A549 (cell line): ENCODE data around the gene BCL2. TPM values are rescaled to one million over a fixed set of nuclear protein-coding genes. Genes with fewer than 3 reads are reported as not detected.

Experiments used
- ATAC-seq, 2 experiments: fragments of 200-7000 bp in 1 of 2; fragments of >200 bp in 1 of 2; cut with Nextera tagmentation in 1 of 2; cut with Tn5 transposase in 1 of 2; 3 replicates each; pipeline versions ENCODE4 v1.8.0 to v1.9.1; 2018 to 2020; ENCODE audit warnings: mild to moderate bottlenecking in 1 of 2, moderate library complexity in 1 of 2
- CTCF ChIA-PET: fragments of 300-600 bp; sonication (Branson Sonifier 250); formaldehyde crosslinking; extraction: SDS; loops from one replicate; lab custom pipeline; 2021; ENCODE audit warnings: antibody characterized with exemption, inconsistent platforms; lab: Yijun Ruan, JAX
- POLR2A ChIA-PET: fragments of 350-600 bp; formaldehyde crosslinking; extraction: SDS; loops from one replicate; lab custom pipeline; 2021; ENCODE audit warnings: antibody characterized with exemption, inconsistent platforms; lab: Yijun Ruan, JAX
- DNase-seq, 2 experiments: peaks; one replicate each; pipeline versions ENCODE4 v3.0.0 to v3.0.0-alpha.2; 2011 to 2016; ENCODE audit warnings: low read depth in 1 of 2, low spot score in 1 of 2
- FAIRE-seq: peaks from 2 replicates; lab custom pipeline; 2011; peaks lifted over from hg19 to GRCh38; lab: Jason Lieb, UNC
- H3K27ac ChIP-seq, 2 experiments: fragments of >200 bp; sonication (Bioruptor Twin); formaldehyde crosslinking; 3 replicates each; pipeline ENCODE4 v1.5.1; 2016 to 2017
- H3K4me1 ChIP-seq: fragments of >200 bp; sonication (Bioruptor Twin); formaldehyde crosslinking; 3 replicates; pipeline ENCODE4 v1.6.1; 2016
- H3K4me2 ChIP-seq: fragments of >200 bp; sonication (Bioruptor Twin); formaldehyde crosslinking; 3 replicates; pipeline ENCODE4 v1.6.1; 2016
- H3K4me3 ChIP-seq: fragments of >200 bp; sonication (Bioruptor Twin); formaldehyde crosslinking; 3 replicates; pipeline ENCODE4 v1.5.1; 2016
- H3K9me3 ChIP-seq: fragments of >200 bp; sonication (Bioruptor Twin); formaldehyde crosslinking; 3 replicates; pipeline ENCODE4 v1.6.1; 2016
- BHLHE40 ChIP-seq: IDR thresholded peaks from 2 replicates; pipeline ENCODE4 v1.6.1; 2012; ENCODE audit warnings: low read depth, low read length, inconsistent platforms
- CBX2 ChIP-seq: fragments of 200-600 bp; sonication (generic); IDR thresholded peaks from 2 replicates; pipeline ENCODE4 v1.6.1; 2016; ENCODE audit warnings: low read depth, mild to moderate bottlenecking, borderline replicate concordance
- CEBPB ChIP-seq, 2 experiments: fragments of >200 bp in 1 of 2; sonication (Bioruptor Twin) in 1 of 2; formaldehyde crosslinking in 1 of 2; IDR thresholded peaks; 2 replicates each; pipeline ENCODE4 v1.6.1; 2012 to 2016
- HDAC2 ChIP-seq: fragments of 200-600 bp; sonication (generic); IDR thresholded peaks from 2 replicates; pipeline ENCODE4 v1.6.1; 2016
- HOXB5 ChIP-seq: fragments of 250-450 bp; sonication (Bioruptor Pico); IDR thresholded peaks from 2 replicates; pipeline ENCODE4 v1.5.0; 2020; ENCODE audit warnings: mild to moderate bottlenecking, moderate library complexity
- JUNB ChIP-seq: fragments of >200 bp; sonication (Bioruptor Twin); formaldehyde crosslinking; IDR thresholded peaks from 2 replicates; pipeline ENCODE4 v1.6.1; 2016
- KDM5A ChIP-seq: fragments of 200-600 bp; sonication (generic); IDR thresholded peaks from 2 replicates; pipeline ENCODE4 v1.6.1; 2016; ENCODE audit warnings: antibody characterized with exemption, mild to moderate bottlenecking
- NFE2L2 ChIP-seq: fragments of 150-350 bp; conservative IDR thresholded peaks from 2 replicates; pipeline ENCODE4 v1.6.1; 2014; ENCODE audit warnings: low read length
- PHF8 ChIP-seq: fragments of 200-600 bp; sonication (generic); IDR thresholded peaks from 2 replicates; pipeline ENCODE4 v1.6.1; 2016; ENCODE audit warnings: low read depth, mild to moderate bottlenecking, antibody characterized with exemption, moderate library complexity, borderline replicate concordance
- POLR2A ChIP-seq: IDR thresholded peaks from 2 replicates; pipeline ENCODE4 v1.6.1; 2012; ENCODE audit warnings: mild to moderate bottlenecking, low read length
- POLR2AphosphoS2 ChIP-seq: conservative IDR thresholded peaks from 2 replicates; pipeline ENCODE4 v1.6.1; 2012; ENCODE audit warnings: low read length, improper control_type of control experiment, inconsistent platforms
- RNF2 ChIP-seq: fragments of 200-600 bp; sonication (generic); IDR thresholded peaks from 2 replicates; pipeline ENCODE4 v1.6.1; 2016; ENCODE audit warnings: low read depth, mild to moderate bottlenecking, antibody characterized with exemption, moderate library complexity, borderline replicate concordance
- SMC3 ChIP-seq: fragments of >200 bp; sonication (Bioruptor Twin); formaldehyde crosslinking; IDR thresholded peaks from 3 replicates; pipeline ENCODE4 v1.6.1; 2018; ENCODE audit warnings: inconsistent platforms
- ZFP36 ChIP-seq: fragments of 450-650 bp; IDR thresholded peaks from 2 replicates; pipeline ENCODE4 v1.6.1; 2014; ENCODE audit warnings: borderline replicate concordance; ENCODE audit not compliant: partially characterized antibody
- ZSCAN20 ChIP-seq: fragments of 250-450 bp; sonication (Bioruptor Pico); IDR thresholded peaks from 2 replicates; pipeline ENCODE4 v1.8.0; 2022; ENCODE audit warnings: mild to moderate bottlenecking, moderate library complexity
- WGBS: methylation state at CpG from one replicate; pipeline ENCODE4 v1.1.6; 2017; ENCODE audit errors: missing lambda C conversion rate; 5-methylcytosine and 5-hydroxymethylcytosine counted together
- polyA plus RNA-seq, 4 experiments: library from polyadenylated mRNA; depleted of rRNA in 3 of 4; stranded (reverse); fragments of >200 nt; fragmentation: RNase III in 1 of 4; extraction: RNeasy Plus Mini Kit Qiagen cat#74134 plus additional on column Dnase treatment in 1 of 4; gene quantifications; 2 replicates in 3 of 4; 3 replicates in 1 of 4; pipeline ENCODE4 v1.2.3, GENCODE V29; 2011 to 2017
- TF ChIP-seq, protein P1 (sequence below): fragments of >200 bp; sonication (Bioruptor Twin); formaldehyde crosslinking; IDR thresholded peaks from 3 replicates; pipeline ENCODE4 v1.5.1; 2016
- TF ChIP-seq, protein P2 (sequence below): fragments of 450-650 bp; IDR thresholded peaks from 2 replicates; pipeline ENCODE4 v1.6.1; 2014; ENCODE audit warnings: antibody characterized with exemption
- TF ChIP-seq, protein P3 (sequence below): fragments of >200 bp; sonication (Bioruptor Twin); formaldehyde crosslinking; IDR thresholded peaks from 2 replicates; pipeline ENCODE4 v1.6.1; 2016
- TF ChIP-seq, protein P4 (sequence below): IDR thresholded peaks from 2 replicates; pipeline ENCODE4 v1.6.1; 2012
- TF ChIP-seq, protein P5 (sequence below): fragments of >200 bp; sonication (Bioruptor Twin); formaldehyde crosslinking; IDR thresholded peaks from 3 replicates; pipeline ENCODE4 v1.6.1; 2016

BCL2 gene
- polyA plus RNA-seq, 2 of the 4 experiments (the other 2 are of a cell fraction) = 0.50 to 0.61 TPM

DNA sequence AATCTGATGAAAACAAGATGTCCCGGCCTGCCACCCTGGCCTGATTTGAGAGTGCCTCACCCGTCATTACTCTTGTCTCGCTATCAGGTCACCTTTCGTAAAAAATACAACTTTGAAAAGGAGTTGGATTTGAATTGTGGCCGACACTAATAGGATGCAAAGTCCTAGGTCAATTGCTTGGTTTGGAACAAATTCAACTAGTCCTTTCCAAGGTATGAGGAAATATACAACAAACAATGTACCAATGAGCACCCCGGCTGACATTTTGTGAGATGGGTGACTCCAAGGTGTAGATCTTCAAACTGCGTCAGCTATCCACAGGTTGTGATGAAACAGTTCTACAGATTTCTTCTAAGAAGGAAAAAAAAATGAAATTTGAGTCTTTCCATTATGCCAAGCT, 77.8 kb downstream of the BCL2 start:
- no peak for TF ChIP-seq PHF8
- 72% methylated on average over 7 of the region's 7 CpGs for WGBS
- FAIRE-seq (no peak), DNase-seq (no peak), ATAC-seq (no peak)
- Histone ChIP-seq H3K4me2 (no peak overlapping the region), H3K4me3 (no peak overlapping the region), H3K4me1 (peaks cover 18% of the 10 kb centered on the region), H3K27ac (no peak overlapping the region), H3K9me3 (no peaks in the 10 kb centered on the region)
- CTCF ChIA-PET = no interaction called here
- POLR2A ChIA-PET = no interaction called here

DNA sequence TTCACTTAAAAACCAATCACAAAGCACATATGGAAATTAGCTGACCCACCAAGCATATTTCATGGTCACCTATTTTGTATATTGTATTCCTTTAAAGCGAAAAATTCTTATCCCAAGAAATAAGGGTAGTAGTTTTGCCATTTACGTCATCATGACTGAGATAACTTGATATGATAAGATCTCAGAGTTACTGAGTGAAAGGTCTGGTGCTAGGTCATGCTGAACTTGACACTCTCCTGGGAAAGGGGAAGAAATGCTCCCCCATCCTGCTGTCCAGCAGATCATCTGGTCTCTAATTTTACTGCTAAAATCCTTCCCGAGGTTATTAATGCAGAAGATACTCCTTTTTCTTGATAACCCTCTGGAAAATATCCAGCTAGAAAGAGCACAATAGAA, 78.3 kb downstream of the BCL2 start:
- CTCF ChIA-PET = no interaction called here
- ATAC-seq (no peak), DNase-seq (peak in 1 of 2 experiments; percentile 9), FAIRE-seq (no peak)
- TF ChIP-seq NFE2L2 = no peak
- TF ChIP-seq HDAC2 = no peak
- TF ChIP-seq HOXB5 (CRISPR knock-in tag) = no peak
- no peak for TF ChIP-seq CEBPB (IDR thresholded peaks at IDR 0.05)
- TF ChIP-seq KDM5A = no peak
- TF ChIP-seq ZFP36 = no peak
- TF ChIP-seq SMC3 = no peak
- TF ChIP-seq, protein P1, sequence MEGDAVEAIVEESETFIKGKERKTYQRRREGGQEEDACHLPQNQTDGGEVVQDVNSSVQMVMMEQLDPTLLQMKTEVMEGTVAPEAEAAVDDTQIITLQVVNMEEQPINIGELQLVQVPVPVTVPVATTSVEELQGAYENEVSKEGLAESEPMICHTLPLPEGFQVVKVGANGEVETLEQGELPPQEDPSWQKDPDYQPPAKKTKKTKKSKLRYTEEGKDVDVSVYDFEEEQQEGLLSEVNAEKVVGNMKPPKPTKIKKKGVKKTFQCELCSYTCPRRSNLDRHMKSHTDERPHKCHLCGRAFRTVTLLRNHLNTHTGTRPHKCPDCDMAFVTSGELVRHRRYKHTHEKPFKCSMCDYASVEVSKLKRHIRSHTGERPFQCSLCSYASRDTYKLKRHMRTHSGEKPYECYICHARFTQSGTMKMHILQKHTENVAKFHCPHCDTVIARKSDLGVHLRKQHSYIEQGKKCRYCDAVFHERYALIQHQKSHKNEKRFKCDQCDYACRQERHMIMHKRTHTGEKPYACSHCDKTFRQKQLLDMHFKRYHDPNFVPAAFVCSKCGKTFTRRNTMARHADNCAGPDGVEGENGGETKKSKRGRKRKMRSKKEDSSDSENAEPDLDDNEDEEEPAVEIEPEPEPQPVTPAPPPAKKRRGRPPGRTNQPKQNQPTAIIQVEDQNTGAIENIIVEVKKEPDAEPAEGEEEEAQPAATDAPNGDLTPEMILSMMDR = no peak
- no peak for TF ChIP-seq POLR2AphosphoS2
- TF ChIP-seq, protein P2, sequence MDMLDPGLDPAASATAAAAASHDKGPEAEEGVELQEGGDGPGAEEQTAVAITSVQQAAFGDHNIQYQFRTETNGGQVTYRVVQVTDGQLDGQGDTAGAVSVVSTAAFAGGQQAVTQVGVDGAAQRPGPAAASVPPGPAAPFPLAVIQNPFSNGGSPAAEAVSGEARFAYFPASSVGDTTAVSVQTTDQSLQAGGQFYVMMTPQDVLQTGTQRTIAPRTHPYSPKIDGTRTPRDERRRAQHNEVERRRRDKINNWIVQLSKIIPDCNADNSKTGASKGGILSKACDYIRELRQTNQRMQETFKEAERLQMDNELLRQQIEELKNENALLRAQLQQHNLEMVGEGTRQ = no peak
- TF ChIP-seq, protein P3, sequence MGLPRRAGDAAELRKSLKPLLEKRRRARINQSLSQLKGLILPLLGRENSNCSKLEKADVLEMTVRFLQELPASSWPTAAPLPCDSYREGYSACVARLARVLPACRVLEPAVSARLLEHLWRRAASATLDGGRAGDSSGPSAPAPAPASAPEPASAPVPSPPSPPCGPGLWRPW = no peak
- TF ChIP-seq, protein P4, sequence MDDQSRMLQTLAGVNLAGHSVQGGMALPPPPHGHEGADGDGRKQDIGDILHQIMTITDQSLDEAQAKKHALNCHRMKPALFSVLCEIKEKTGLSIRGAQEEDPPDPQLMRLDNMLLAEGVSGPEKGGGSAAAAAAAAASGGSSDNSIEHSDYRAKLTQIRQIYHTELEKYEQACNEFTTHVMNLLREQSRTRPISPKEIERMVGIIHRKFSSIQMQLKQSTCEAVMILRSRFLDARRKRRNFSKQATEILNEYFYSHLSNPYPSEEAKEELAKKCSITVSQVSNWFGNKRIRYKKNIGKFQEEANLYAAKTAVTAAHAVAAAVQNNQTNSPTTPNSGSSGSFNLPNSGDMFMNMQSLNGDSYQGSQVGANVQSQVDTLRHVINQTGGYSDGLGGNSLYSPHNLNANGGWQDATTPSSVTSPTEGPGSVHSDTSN = no peak
- TF ChIP-seq, protein P5, sequence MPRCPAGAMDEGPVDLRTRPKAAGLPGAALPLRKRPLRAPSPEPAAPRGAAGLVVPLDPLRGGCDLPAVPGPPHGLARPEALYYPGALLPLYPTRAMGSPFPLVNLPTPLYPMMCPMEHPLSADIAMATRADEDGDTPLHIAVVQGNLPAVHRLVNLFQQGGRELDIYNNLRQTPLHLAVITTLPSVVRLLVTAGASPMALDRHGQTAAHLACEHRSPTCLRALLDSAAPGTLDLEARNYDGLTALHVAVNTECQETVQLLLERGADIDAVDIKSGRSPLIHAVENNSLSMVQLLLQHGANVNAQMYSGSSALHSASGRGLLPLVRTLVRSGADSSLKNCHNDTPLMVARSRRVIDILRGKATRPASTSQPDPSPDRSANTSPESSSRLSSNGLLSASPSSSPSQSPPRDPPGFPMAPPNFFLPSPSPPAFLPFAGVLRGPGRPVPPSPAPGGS = no peak
- TF ChIP-seq ZSCAN20 (CRISPR knock-in tag) = no peak
- no peak for TF ChIP-seq BHLHE40
- TF ChIP-seq JUNB = no peak
- TF ChIP-seq CBX2 = no peak
- no peak for TF ChIP-seq POLR2A
- no peak for TF ChIP-seq RNF2
- Histone ChIP-seq H3K4me3 (no peak overlapping the region), H3K9me3 (no peaks in the 10 kb centered on the region), H3K4me2 (no peak overlapping the region), H3K4me1 (peaks cover 19% of the 10 kb centered on the region), H3K27ac (no peak overlapping the region)
- 45% methylated on average over 3 of the region's 3 CpGs for WGBS
- POLR2A ChIA-PET = no interaction called here
